Astrocyte (in vitro differentiated cells and primary cell): ENCODE results near the gene MYO16.

Source experiments
- EZH2 ChIP-seq: IDR thresholded peaks from 2 replicates; pipeline ENCODE4 v1.6.1; 2012; ENCODE audit warnings: mild to moderate bottlenecking, low read length, inconsistent platforms; ENCODE audit not compliant: insufficient read depth
- TF ChIP-seq, protein P1 (sequence below): IDR thresholded peaks from 2 replicates; pipeline ENCODE4 v1.5.1; 2011; ENCODE audit warnings: low read depth, mild to moderate bottlenecking, inconsistent platforms, low read length, moderate library complexity; ENCODE audit not compliant: insufficient read depth

DNA sequence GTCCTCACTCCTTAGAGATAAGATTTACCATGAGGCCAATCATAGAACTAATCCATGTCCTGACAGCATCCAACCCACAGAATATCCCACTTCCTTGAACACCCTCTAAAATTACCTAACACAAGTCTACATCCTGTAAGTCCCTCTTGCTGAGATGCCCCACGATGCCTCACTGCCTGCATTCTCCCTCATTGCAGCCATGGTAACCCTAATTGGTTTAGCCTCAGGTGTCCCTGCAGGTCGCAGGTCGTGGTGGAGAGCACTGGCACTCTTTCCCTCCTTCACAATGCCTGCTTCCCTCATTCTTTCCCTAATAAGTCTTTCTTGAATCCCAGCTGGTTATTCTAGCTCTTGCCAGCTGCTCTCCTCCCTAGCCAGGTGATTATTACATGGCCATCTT, 35.3 kb upstream of the MYO16 start:
- TF ChIP-seq, protein P1, sequence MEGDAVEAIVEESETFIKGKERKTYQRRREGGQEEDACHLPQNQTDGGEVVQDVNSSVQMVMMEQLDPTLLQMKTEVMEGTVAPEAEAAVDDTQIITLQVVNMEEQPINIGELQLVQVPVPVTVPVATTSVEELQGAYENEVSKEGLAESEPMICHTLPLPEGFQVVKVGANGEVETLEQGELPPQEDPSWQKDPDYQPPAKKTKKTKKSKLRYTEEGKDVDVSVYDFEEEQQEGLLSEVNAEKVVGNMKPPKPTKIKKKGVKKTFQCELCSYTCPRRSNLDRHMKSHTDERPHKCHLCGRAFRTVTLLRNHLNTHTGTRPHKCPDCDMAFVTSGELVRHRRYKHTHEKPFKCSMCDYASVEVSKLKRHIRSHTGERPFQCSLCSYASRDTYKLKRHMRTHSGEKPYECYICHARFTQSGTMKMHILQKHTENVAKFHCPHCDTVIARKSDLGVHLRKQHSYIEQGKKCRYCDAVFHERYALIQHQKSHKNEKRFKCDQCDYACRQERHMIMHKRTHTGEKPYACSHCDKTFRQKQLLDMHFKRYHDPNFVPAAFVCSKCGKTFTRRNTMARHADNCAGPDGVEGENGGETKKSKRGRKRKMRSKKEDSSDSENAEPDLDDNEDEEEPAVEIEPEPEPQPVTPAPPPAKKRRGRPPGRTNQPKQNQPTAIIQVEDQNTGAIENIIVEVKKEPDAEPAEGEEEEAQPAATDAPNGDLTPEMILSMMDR: no peak
- no peak for TF ChIP-seq EZH2
